ENCODE measurements around the gene ARHGAP33.

The ARHGAP33 gene

DNA sequence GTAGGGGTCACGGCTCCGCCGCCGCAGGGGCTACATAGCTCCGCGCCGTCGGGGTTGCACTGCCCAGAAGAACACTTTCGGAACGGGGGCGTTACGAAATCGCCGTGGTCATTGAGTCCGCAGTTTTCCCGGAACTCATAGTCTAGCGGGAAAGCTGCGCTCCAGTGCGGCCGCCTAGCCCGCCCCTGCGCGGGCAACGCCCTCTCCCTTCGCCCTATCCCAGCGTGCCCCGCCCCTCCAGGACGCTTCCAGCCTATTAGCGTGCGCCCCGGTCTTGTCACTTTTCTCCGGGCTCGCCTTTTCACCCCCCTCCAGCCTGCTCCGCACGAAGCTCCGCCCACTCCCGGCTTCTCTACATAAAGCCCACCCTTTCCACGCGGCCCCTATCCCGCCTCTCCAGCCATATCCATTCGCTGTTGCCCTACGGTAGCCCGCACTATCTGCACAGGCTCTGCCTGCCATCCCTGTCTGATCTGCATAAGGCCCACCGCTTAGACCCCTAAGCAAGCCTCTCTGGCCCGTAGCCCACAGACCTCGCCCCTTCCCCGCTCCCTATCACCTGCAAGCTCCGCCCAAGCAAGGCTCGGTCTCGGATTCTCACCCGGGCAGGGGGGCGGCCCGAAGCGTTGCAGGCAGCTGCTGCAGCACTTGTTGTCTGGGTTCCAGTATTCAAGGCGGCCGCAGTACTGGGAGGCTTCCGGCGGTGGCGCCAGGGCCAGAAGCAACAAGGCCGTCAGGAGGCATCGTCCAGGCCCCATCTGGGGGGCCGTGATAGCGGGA lies 34.8 kb upstream of the ARHGAP33 start:
- peak; percentile 91 for DNase-seq

DNA sequence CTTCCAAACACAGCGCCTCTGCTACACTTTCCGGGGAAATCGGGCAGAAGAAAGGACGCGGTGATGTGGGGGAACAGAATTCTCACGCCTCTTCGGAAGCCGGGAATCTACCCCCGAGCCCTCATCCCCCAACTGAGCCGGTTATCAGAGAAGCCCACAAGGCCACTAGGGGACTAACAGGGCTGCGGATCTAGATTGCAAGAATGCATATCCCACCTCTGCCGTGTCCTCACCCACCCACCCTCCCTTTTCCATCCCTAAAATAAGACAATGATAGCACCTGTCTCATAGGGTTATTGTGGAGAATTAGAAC lies 34.2 kb upstream of the ARHGAP33 start:
- no peak for DNase-seq

DNA sequence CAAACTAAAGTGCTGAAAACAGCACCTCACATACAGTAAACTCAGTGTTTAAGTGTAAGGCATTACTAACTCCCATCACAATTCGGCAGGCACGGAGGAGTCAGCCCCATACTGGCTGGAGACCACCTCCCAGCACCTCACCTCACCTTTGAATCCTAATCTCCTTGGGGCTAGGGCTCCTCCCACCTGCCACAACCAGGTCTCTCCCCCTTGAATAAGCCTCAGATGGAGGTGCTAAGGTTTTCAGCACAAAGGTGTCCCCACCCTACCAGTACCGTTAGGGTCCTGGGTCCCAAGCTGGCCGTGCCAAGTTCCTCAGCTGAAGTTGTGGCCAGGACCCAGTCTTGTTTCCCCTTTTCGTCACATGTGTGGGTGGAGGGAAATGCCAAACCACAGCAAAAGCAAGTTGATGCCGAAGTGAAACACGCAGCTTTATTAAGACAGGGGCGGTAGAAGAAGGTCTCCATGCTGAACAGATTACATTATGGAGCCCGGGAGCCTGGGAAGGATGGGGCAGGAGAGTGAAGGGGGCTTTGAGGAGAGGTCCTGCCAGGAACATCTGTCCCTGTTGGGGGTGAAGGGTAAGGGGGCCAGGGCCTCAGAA lies 33.1 kb upstream of the ARHGAP33 start, which contains the start of gene IGFLR1:
IGFLR1 (minus strand) TSS at position 332 of the 604 bp plus-strand sequence. CDS start 1,272 bp downstream, outside the sequence.
- DNase-seq, result no peak

DNA sequence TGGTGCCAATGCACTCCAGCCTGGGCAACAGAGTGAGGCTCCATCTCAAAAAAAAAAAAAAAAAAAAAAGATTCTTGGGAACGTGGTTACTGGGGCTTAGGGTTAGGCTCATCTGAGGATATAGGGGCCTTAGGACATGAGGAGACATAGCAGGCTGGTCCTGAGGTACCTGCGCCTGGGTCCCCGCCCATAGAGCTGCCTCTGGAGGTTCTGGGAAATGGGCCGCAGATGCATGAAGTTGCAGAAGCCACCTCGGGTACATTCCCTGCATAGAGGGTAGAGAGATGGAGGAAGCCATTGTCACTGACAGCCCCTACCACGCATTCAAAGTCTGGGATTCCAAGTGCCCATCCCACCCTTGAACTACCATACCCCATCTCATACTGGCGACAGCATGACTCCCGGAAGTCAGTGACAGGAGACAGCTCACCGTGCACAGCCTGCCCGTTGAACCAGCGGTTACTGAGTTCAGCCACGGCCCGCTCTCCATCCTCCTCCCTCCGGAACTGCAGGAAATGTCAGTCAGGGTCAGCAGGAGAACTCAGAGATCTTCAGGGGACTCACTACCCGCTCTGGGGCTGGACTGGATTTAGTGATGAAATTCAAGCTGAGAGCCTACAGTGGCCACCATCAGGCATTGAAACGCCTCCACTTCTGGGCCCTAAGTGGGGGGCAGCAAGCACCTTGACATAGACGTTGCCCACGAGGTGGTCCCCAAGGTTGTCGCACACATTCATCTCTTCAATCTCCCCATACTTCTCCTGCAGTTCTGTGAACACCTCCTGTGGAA lies 31.5 kb upstream of the ARHGAP33 start:
- no peak for DNase-seq

DNA sequence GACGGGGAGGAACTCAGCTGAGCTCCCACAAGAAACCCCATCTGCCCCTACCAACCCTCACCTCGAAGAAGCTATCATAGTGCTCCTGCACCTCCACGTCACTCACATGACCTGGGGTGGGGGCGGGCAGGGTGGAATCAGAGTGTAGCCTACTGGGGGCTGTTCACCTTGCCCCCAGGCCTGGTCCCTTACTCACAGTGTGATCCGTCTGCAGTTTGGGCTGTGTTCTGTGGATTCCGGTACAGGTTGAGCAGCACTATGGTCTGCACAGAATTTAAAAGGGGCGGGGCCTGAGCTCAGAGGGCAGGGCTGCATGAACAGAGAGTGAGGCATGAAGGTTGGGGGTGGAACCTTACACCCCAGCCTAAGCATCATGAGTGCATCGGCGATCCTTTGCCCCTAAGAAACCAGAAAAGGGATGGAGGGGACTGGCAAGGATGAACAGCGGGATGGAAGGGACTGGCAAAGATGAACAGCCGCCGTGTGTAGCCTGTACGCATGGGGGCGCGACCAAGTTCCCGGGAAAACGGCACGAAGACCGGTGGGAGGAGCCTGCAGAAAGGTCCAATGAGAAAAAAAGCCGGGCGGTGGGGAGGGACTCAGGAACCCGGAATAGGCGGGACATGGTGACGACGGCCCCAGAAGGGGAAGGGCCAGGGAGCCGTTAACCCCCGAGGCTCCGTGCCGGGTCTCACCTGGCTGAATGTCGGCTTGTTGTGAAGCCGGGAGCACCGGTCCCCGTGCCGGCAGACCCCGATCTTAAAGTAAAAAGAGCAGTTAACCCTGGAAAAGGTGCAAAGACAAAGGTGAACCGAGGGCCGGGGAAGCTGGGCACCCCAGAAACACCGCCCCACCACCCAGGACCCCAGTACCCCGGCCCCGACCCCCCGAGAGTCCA lies 30.7 kb upstream of the ARHGAP33 start:
- peak; percentile 96 for DNase-seq

DNA sequence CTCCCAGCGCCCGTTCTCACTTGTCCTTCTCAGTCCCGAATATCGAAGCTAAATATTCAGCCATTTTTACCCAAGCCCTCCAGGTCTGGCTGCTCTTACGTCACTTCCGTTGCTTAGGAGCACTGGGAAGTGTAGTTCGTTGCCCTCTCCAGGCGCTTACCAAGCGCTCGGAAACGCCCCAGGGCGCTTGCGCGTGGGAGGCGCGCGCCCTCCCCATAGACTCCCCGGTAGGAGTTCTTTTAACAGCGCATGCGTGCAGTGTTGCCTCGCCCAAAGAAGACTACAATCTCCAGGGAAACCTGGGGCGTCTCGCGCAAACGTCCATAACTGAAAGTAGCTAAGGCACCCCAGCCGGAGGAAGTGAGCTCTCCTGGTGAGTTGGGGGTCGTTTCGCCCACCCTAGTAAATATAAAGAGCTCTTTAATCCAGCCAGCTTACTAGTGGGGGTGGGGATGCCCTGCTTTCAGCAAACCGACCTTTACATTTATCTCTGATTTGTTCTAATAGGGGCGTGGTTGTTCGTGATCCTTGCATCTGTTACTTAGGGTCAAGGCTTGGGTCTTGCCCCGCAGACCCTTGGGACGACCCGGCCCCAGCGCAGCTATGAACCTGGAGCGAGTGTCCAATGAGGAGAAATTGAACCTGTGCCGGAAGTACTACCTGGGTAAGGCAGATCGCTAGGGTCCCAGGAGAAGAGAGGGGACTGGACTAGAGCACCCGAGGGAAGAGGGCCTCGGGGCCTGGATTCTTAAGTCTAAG lies 29.9 kb upstream of the ARHGAP33 start, which contains the start of the genes PSENEN and U2AF1L4:
PSENEN (plus strand) TSS at position 324 of the 759 bp plus-strand sequence; CDS start at position 604, 280 bp downstream.
U2AF1L4 (minus strand) TSS at position 91 of the 759 bp plus-strand sequence; CDS start at position 64, 27 bp downstream.
- DNase-seq, result peak; percentile 97

DNA sequence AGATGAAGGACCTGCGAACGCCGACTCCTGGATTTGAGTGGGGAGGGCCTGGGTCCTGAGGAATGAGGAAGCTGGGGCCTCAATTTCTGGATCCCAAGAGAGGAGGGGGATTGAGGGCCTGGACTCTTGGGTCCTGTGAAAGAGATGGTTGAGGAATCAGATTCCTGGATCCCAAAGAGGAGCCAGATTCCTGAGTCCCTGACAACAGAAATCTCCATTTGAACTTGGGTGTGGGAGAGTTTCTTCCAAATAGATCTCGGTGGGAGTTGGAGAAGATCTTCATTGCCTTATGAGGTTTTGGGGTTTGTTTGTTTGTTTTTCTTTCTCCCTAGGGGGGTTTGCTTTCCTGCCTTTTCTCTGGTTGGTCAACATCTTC lies 29.3 kb upstream of the ARHGAP33 start:
- DNase-seq, result no peak

DNA sequence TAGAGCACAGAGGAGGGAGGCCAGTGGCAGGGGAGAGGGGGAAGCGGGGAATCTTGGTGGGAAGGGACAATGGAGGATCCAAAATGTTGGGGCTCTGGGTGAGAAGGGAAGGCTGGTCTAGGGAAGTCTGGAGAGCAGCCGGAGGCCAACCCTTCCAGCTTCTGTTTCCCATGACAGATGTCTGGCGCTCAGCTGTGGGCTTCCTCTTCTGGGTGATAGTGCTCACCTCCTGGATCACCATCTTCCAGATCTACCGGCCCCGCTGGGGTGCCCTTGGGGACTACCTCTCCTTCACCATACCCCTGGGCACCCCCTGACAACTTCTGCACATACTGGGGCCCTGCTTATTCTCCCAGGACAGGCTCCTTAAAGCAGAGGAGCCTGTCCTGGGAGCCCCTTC lies 28.8 kb upstream of the ARHGAP33 start:
- DNase-seq, result no peak

DNA sequence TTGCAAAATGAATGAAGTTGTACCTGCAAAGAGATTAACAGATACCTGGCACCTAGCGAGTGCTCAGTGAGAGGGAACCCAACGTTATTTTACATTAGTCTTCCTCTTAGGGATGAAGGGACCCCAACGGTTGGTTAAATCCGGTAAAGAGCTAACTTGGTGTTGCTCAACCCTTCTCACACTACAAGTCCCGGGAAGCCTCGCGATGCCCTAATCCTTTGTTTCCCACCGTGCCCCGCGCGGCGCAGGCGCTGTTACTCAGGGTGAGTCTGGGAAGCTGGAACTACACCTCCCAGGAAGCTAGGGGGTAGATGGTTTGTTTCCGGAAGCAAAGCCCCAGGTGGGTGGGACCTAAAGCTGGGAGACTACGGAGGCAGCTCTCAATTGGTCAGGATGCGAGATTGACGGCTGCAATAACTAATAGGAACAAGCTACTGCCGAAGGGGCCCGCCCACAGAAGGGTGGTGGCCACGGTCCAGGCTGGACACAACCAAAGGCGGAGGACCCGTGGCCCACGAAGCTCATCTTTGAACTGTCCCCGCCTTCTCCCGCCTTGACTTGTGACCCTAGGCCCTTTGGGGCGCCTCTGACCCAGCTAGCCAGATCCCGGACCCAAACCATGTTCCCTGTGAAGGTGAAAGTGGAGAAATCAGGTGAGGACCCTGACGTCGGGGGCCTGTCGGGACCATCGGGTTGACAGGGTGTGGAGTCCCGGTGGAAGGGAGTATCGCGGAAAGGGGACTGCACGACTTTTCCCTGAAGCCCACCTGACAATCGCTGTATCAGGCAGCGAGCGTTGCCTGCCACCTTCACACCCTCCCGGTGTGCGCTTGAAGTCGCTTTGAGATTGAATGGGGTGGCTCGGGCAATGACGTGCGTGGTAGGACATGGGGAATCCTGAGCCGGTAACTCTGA lies 27.0 kb upstream of the ARHGAP33 start, which contains the start of gene LIN37:
LIN37 (plus strand) TSS at position 471 of the 915 bp plus-strand sequence; CDS start at position 620, 149 bp downstream.
- DNase-seq, result peak; percentile 98

DNA sequence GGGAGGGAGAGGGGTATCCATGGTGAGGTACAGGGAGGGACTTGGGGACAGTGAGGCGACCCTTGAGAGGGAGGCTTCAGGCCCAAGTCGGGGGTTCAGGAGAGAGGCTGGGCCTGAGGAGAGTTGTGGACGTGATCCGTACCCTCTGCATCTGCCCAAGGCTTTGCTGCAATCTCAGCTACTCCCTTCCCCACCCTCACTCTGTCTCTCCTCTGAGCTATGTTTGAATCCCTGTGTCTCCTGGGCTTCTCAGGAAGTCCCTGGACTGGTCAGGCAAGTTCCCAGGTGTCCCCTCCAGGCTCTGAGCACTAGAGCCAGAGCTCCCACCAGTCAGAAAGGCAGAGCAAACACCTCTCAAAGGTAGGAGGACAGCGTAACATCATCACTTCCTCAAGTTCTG lies 25.2 kb upstream of the ARHGAP33 start:
- no peak for DNase-seq

DNA sequence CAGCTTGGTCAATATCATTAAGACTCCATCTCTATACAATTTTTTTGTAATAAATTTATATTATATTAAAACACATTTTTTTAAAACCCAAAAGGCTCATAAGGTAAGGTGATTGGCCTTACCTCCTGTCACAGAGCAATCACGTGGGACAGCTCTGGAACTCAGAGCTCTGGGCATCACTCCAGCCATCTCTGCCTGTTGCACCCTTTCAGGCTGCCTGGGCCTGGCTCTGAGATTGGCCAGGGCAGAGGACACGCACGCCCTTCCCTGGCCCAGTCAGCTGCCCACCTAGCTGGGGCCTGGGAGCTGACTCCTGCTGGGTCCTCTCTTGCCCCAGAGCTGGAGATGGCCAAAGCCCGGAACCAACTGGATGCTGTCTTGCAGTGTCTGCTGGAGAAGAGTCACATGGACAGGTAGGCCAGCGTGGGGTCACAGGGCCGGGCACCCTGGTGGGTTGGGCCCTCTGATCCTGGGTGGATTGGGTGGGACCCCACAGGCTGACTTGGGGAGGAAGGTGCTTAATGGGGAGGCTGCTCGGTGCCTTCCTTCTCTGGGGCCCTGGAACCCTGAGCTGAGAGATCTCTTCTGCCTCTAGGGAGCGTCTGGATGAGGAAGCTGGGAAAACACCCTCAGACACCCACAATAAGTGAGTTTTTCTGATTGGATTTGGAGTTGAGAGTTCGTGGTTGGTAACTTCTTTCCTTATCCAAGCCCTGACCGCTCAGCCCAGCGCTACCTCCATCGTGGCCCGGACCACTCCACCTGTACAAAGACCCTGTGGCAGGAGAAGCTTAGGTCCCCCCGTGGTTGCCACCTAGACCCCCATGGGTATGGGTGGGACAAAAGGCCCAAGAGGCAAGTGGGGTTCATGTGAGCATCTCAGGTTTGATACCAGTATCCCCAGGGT lies 23.3 kb upstream of the ARHGAP33 start:
- DNase-seq, result no peak

DNA sequence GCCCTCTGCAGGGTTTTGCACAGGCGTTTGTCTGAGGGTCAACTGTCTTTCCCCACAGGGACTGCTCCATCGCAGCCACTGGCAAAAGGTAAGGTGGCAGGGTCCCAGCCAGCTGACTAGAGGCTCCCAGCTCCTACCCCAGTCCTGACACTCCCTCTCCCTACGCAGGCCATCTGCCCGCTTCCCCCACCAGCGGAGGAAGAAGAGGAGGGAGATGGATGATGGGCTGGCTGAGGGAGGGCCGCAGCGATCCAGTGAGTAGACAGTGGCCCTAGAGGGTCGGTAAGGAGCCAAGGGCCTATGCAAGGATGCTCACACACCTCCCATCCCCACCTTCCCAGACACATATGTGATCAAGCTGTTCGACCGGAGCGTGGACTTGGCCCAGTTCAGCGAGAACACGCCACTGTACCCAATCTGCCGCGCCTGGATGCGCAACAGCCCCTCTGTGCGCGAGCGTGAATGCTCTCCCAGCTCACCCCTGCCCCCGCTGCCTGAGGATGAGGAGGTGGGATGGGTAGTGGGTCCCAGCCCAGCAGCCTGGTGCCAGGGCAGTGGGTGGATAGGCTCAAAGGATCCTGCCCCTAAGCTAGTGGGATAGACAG lies 22.5 kb upstream of the ARHGAP33 start:
- no peak for DNase-seq

DNA sequence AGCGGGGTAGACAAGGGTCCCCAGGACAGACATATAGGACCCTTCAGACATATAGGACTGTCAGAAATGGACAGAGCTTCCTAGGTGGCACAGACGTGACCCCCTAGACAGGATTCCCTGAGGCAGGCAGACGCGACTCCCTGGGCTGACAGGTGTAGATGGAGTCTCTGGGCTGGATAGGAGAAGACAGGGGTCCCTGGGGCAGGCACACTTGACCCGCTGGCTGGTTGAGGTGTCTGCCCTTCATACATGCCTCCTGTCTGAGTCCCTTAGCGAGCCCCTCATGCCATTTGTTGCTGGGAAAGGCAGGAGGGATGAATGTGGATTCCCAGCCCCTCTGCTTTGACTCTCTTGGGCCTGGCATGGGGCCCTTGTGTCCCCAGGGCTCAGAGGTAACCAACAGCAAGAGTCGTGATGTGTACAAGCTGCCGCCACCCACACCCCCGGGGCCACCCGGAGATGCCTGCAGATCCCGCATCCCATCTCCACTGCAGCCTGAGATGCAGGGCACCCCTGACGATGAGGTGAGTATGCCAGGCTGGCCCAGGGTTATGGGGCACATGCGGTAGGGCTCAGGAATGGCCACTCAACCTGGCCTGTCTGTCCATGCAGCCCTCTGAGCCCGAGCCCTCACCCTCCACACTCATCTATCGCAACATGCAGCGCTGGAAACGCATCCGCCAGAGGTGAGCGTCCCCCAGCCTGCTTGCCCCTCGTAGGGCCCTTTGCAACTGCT lies 21.6 kb upstream of the ARHGAP33 start:
- DNase-seq, result no peak

DNA sequence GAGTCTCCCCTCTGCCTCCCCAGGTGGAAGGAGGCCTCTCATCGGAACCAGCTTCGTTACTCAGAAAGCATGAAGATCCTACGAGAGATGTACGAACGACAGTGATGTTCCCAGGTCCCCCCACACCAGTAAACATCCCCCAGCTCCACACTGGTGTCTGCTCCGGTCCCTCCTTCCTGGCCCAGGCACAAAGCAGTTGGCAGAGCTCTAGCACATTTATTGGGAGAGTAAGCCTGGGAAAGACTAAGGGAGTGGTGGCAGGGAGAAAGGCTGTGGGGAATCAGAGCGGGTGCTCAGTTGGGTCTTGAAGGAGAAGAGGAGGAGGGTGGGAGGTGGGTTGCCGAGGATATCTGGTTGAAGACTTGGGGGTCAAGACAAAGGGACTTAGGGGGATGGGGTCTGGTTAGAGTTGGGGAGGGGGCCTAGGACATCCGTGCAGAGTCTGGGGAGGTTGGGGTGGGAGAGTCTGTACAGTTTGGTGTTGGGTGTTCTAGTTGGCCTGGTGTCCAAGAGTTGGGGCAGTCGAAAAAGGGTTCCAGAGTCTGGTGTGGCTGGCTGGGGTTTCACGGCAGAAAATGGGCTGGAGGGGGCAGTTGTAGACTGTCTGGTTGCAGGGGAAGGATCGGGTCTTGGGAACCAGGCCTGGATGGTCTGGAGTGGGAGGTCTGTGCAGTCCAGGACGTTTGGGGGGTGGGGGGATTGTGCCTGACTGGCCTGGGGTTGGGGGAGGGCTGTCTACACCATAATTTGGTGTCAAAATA lies 20.8 kb upstream of the ARHGAP33 start:
- DNase-seq, result no peak

DNA sequence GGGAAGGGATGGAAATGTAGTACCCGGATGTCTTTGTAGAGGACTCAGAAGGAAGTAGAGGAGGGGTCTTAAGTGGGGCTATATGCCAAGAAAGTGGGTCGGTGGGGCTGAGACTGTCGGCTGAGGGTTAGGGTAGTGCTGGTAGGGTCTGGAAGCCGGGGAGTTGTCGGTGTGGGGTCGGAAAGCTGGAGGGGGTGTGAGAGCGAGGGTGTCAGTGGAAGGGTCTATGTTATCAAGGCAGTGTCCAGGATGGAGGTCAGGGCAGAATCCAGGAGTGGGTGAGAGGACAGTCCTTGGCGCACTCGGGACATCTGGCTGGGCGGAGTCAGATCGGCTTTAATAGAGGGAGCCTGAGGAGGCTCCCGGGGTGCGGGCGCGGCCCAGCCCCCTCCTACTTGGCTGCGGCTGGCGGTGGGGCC lies 20.2 kb upstream of the ARHGAP33 start:
- DNase-seq, result no peak

DNA sequence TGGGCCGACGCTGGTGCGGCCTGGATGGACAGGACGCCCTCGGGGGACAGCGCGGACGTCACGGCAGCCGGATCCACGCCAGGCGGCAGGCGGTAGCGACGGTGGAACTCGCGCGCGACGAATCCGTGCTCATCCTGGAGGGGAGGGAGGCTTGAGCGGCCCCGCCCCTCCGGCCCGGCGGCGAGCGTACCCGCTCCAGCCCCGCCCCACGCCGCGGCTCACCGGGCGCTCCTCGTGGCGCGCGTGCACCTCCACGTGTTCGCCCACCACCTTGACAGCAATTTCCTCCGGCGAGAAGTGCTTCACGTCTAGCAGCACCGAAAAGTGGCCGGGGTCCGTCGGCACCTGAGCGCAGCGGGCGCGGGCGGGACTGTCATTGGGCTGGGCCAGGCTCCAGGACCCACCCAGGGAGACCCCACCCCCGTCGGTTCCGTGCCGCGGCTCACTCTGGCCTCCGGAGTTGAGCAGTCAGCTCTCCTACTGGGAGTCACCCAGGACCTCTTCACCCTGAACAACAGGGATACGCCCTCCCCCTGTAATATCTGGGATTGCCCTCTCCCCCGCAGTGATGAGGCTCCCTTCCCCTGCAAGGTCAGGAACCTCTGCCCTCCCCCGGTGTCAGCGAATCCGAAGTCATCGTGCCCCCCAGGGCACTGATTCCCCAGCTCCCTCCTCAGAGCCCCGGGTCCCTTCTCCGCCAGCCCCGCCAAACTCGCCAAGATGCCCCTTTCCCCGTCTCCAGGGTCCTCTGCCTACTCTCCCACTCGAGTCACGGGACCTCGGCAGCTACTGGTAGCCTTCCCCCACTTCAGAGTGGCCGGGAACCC lies 19.6 kb upstream of the ARHGAP33 start:
- DNase-seq, result no peak
